ENCODE results near the gene ANKRD40.

The ANKRD40 gene

GRCh38 chr17:50660042-50660886, 47.5 kb downstream of the ANKRD40 start:
- no peaks in the 10 kb centered on the region for H3K36me3 Mint-ChIP-seq
- H3K4me3 Mint-ChIP-seq, result no peak overlapping the region
- H3K27ac Mint-ChIP-seq, result no peak overlapping the region
- H3K9me3 Mint-ChIP-seq (ENCODE audit: low read depth), result no peaks in the 10 kb centered on the region
- no peaks in the 10 kb centered on the region for H3K27me3 Mint-ChIP-seq
- peaks cover 14% of the 10 kb centered on the region for H3K4me1 Mint-ChIP-seq (ENCODE audit: low read depth)

GRCh38 chr17:50659179-50659578, 48.5 kb downstream of the ANKRD40 start:
- H3K27me3 Mint-ChIP-seq, result no peaks in the 10 kb centered on the region
- H3K4me3 Mint-ChIP-seq, result no peak overlapping the region
- H3K36me3 Mint-ChIP-seq, result no peaks in the 10 kb centered on the region
- no peaks in the 10 kb centered on the region for H3K9me3 Mint-ChIP-seq (ENCODE audit: low read depth)
- H3K4me1 Mint-ChIP-seq (ENCODE audit: low read depth), result peaks cover 14% of the 10 kb centered on the region
- H3K27ac Mint-ChIP-seq, result no peak overlapping the region

- Mint-ChIP-seq H3K4me1 (ENCODE audit: low read depth) (peaks cover 14% of the 10 kb centered on the region), H3K27ac (no peak overlapping the region), H3K36me3 (no peaks in the 10 kb centered on the region), H3K27me3 (no peaks in the 10 kb centered on the region), H3K4me3 (no peak overlapping the region), H3K9me3 (ENCODE audit: low read depth) (no peaks in the 10 kb centered on the region)
Measured at GRCh38 chr17:50658616-50659015, 49.1 kb downstream of the ANKRD40 start.

GRCh38 chr17:50657627-50658026, 50.1 kb downstream of the ANKRD40 start:
- H3K4me1 Mint-ChIP-seq (ENCODE audit: low read depth), result peaks cover 14% of the 10 kb centered on the region
- no peaks in the 10 kb centered on the region for H3K9me3 Mint-ChIP-seq (ENCODE audit: low read depth)
- H3K36me3 Mint-ChIP-seq, result no peaks in the 10 kb centered on the region
- no peaks in the 10 kb centered on the region for H3K27me3 Mint-ChIP-seq
- no peak overlapping the region for H3K4me3 Mint-ChIP-seq
- H3K27ac Mint-ChIP-seq, result no peak overlapping the region

- Mint-ChIP-seq H3K4me3 (no peak overlapping the region), H3K36me3 (no peaks in the 10 kb centered on the region), H3K9me3 (ENCODE audit: low read depth) (no peaks in the 10 kb centered on the region), H3K27me3 (no peaks in the 10 kb centered on the region), H3K27ac (no peak overlapping the region), H3K4me1 (ENCODE audit: low read depth) (peaks cover 11% of the 10 kb centered on the region)
Measured at GRCh38 chr17:50657054-50657453, 50.7 kb downstream of the ANKRD40 start.

- no peak overlapping the region for H3K27ac Mint-ChIP-seq
- no peaks in the 10 kb centered on the region for H3K27me3 Mint-ChIP-seq
- H3K9me3 Mint-ChIP-seq (ENCODE audit: low read depth), result no peaks in the 10 kb centered on the region
- H3K36me3 Mint-ChIP-seq, result no peaks in the 10 kb centered on the region
- H3K4me3 Mint-ChIP-seq, result no peak overlapping the region
- H3K4me1 Mint-ChIP-seq (ENCODE audit: low read depth), result peaks cover 6% of the 10 kb centered on the region
Measured at GRCh38 chr17:50656509-50656908, 51.2 kb downstream of the ANKRD40 start.

- no peaks in the 10 kb centered on the region for H3K4me1 Mint-ChIP-seq (ENCODE audit: low read depth)
- no peak overlapping the region for H3K4me3 Mint-ChIP-seq
- H3K36me3 Mint-ChIP-seq, result no peaks in the 10 kb centered on the region
- no peaks in the 10 kb centered on the region for H3K9me3 Mint-ChIP-seq (ENCODE audit: low read depth)
- H3K27me3 Mint-ChIP-seq, result peaks cover 1% of the 10 kb centered on the region
- no peak overlapping the region for H3K27ac Mint-ChIP-seq
Measured at GRCh38 chr17:50653738-50654137, 54.0 kb downstream of the ANKRD40 start.

- Mint-ChIP-seq H3K4me3 (no peak overlapping the region), H3K27ac (no peak overlapping the region), H3K4me1 (ENCODE audit: low read depth) (no peaks in the 10 kb centered on the region), H3K9me3 (ENCODE audit: low read depth) (no peaks in the 10 kb centered on the region), H3K27me3 (peaks cover 1% of the 10 kb centered on the region), H3K36me3 (no peaks in the 10 kb centered on the region)
Measured at GRCh38 chr17:50651661-50652060, 56.1 kb downstream of the ANKRD40 start.

- H3K36me3 Mint-ChIP-seq, result no peaks in the 10 kb centered on the region
- H3K9me3 Mint-ChIP-seq (ENCODE audit: low read depth), result no peaks in the 10 kb centered on the region
- peaks cover 1% of the 10 kb centered on the region for H3K27me3 Mint-ChIP-seq
- no peak overlapping the region for H3K27ac Mint-ChIP-seq
- H3K4me3 Mint-ChIP-seq, result no peak overlapping the region
- H3K4me1 Mint-ChIP-seq (ENCODE audit: low read depth), result no peaks in the 10 kb centered on the region
Measured at GRCh38 chr17:50649042-50649908, 58.4 kb downstream of the ANKRD40 start.

- Mint-ChIP-seq H3K27ac (no peak overlapping the region), H3K9me3 (ENCODE audit: low read depth) (no peaks in the 10 kb centered on the region), H3K36me3 (no peaks in the 10 kb centered on the region), H3K4me1 (ENCODE audit: low read depth) (no peaks in the 10 kb centered on the region), H3K27me3 (peaks cover 1% of the 10 kb centered on the region), H3K4me3 (no peak overlapping the region)
Measured at GRCh38 chr17:50647187-50647586, 60.5 kb downstream of the ANKRD40 start.

- Mint-ChIP-seq H3K4me1 (ENCODE audit: low read depth) (no peaks in the 10 kb centered on the region), H3K36me3 (no peaks in the 10 kb centered on the region), H3K4me3 (no peak overlapping the region), H3K27ac (no peak overlapping the region), H3K27me3 (peaks cover 1% of the 10 kb centered on the region), H3K9me3 (ENCODE audit: low read depth) (no peaks in the 10 kb centered on the region)
Measured at GRCh38 chr17:50645748-50646682, 61.7 kb downstream of the ANKRD40 start.
